GM06990 (cell line): ENCODE measurements around the gene OLFM1.

ENCODE experiments used
- DNase-seq: peaks from one replicate; pipeline ENCODE4 v3.0.0-alpha.2; 2011; ENCODE audit not compliant: insufficient read length; ENCODE audit errors: extremely low read depth
- H3K27me3 ChIP-seq: replicated peaks from 2 replicates; pipeline ENCODE4 v1.6.0; 2011; ENCODE audit warnings: low read length; ENCODE audit not compliant: control insufficient read depth, insufficient read depth
- H3K36me3 ChIP-seq: 2 replicates; pipeline ENCODE4 v1.5.1; 2011; ENCODE audit warnings: low read length; ENCODE audit not compliant: control insufficient read depth, insufficient read depth
- H3K4me3 ChIP-seq: replicated peaks from 2 replicates; pipeline ENCODE4 v1.5.1; 2011; ENCODE audit warnings: low read depth, mild to moderate bottlenecking, control low read depth, low read length
- TF ChIP-seq, protein P1 (sequence below): IDR thresholded peaks from 2 replicates; pipeline ENCODE4 v1.5.1; 2011; ENCODE audit warnings: low read length, control low read depth, mild to moderate bottlenecking, inconsistent platforms; ENCODE audit not compliant: insufficient read depth, poor library complexity, severe bottlenecking

The OLFM1 gene

DNA sequence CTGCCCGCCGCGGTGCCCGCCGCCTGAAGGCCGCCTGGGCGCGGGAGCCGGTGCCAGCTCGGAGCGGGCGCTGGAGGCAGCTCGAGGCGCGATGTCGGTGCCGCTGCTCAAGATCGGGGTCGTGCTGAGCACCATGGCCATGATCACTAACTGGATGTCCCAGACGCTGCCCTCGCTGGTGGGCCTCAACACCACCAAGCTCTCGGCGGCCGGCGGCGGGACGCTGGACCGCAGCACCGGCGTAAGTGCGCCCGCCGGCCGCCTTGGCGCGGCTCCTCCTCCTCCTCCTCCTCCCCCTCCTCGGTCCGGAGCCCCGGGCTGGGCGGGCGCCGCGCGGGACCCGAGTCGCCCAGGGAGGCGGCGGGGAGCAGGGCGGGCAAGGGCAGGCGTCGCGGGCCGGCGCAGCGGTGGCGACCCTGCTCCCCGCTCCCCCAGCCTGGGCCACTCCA lies 455 bp downstream of the OLFM1 start:
- no peak overlapping the region for H3K4me3 ChIP-seq
- TF ChIP-seq, protein P1, sequence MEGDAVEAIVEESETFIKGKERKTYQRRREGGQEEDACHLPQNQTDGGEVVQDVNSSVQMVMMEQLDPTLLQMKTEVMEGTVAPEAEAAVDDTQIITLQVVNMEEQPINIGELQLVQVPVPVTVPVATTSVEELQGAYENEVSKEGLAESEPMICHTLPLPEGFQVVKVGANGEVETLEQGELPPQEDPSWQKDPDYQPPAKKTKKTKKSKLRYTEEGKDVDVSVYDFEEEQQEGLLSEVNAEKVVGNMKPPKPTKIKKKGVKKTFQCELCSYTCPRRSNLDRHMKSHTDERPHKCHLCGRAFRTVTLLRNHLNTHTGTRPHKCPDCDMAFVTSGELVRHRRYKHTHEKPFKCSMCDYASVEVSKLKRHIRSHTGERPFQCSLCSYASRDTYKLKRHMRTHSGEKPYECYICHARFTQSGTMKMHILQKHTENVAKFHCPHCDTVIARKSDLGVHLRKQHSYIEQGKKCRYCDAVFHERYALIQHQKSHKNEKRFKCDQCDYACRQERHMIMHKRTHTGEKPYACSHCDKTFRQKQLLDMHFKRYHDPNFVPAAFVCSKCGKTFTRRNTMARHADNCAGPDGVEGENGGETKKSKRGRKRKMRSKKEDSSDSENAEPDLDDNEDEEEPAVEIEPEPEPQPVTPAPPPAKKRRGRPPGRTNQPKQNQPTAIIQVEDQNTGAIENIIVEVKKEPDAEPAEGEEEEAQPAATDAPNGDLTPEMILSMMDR, result no peak
- DNase-seq, result no peak
- no peaks in the 10 kb centered on the region for H3K36me3 ChIP-seq
- peaks cover 2% of the 10 kb centered on the region for H3K27me3 ChIP-seq

DNA sequence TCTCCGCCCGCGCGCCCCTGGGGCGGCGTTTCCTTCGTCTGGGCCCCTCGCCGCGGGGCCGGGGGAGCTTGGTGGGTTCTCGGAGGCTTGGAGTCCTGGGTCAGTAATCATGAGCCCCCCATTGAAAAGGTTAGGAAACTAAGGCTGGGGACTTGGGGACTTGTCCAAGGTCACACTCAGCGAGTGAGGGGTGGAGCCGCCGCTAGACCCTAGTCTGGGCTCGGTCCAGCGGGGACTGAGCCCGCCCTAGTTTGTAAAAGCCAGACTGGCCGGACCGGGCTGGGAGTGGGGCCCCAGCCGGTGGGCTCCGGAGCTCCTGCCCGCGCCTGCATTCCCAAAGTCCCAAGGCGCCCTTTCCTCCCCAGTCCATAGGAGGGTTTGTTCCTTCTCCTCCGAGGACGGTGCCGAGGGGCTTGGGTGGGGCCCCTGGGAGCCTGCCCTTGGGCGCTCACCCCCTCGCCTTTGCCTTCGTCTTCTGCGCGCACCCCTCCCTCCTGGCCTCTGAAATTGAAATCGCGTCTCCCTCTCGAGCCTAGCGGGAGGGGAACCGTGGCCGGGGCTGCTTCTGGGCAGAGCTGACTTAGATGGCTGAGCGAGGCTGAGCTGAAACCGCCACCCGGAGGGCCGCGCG lies 995 bp downstream of the OLFM1 start:
- DNase-seq, result no peak
- TF ChIP-seq, protein P1, result no peak
- H3K4me3 ChIP-seq, result no peak overlapping the region
- no peaks in the 10 kb centered on the region for H3K36me3 ChIP-seq
- peaks cover 2% of the 10 kb centered on the region for H3K27me3 ChIP-seq

DNA sequence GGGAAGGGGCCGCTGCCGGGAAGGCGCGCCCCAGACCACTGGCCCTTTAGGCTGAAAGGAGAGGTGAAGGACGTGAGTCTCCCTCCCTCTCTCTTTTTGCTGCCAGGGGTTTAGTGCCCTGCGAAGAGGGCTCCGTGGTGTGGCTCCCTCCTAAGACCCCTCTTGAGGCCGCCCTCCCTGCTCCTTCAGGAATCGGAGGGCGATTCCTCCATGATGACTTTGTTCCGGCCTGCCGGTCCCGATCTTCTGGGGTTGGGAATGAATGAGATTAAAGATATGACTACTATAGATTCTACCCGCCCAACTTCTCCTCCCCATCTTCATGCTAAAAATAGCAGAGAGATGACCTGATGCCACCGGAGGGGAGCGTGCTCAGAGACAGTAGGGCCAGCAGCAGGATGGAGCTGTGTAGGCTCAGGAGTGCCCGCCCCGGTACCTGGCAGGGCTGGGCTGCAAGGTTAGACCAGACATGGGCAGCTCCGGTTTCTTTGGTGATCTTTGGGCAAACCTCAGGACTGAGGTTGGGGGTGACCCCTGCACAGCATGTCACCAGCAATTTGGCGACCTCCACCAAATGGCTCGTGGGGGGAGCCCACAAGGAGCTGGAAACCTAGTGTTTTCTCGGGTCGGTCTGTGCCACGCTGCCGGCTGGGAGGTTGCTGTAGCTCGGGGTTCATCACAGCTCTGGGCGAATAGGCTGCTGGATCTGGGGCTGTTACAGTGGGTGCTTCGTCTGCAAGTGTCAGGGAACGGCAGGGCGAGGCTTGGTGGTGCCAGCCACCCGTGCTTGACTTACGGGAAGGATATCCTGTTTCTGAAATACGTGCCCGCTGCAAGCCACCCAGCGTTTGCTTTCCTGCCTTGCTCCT lies 1.7 kb downstream of the OLFM1 start:
- no peak for DNase-seq
- Histone ChIP-seq H3K27me3 (no peaks in the 10 kb centered on the region; the same call in 1 of the 2 replicates), H3K4me3 (no peak overlapping the region), H3K36me3 (no peaks in the 10 kb centered on the region)
- TF ChIP-seq, protein P1, result no peak

DNA sequence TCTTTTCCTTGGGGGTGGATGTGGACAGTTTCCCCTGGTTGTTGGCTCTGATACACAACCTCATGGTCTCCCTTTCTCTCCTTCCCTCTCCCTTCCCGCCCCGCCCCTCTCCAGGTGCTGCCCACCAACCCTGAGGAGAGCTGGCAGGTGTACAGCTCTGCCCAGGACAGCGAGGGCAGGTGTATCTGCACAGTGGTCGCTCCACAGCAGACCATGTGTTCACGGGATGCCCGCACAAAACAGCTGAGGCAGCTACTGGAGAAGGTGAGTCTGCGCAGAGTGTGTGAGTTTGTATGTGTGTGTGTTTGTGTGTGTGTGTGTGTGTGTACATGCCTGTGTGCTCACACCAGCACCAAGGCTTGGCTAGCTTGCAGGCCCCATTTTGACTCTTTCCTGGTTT lies 2.6 kb downstream of the OLFM1 start:
- H3K27me3 ChIP-seq, result no peaks in the 10 kb centered on the region; the same call in 1 of the 2 replicates
- no peak for DNase-seq
- H3K36me3 ChIP-seq, result no peaks in the 10 kb centered on the region
- TF ChIP-seq, protein P1, result no peak
- H3K4me3 ChIP-seq, result no peak overlapping the region

DNA sequence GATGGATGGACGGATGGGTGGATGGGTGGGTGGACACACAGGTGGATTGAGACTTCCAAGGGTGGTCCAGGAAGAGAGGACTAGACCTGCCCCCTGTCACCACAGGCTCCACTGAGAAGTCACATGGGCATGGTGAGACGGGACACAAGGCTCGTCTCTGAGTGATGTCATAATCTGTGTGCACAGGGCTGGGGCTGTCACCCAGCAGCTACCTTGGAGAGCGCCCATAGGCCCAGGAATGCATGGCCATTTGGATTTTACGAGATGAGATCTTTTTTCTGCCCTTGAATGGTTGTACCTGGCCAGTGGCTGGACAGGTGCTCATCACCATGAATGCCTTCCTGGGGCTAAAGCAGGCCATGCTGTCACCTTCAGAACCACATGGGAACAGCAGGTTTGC lies 3.1 kb downstream of the OLFM1 start:
- DNase-seq, result no peak
- Histone ChIP-seq H3K4me3 (no peak overlapping the region), H3K36me3 (no peaks in the 10 kb centered on the region), H3K27me3 (no peaks in the 10 kb centered on the region; the same call in 1 of the 2 replicates)
- TF ChIP-seq, protein P1, result no peak
